Measurements from ENCODE around the gene GPR89B. TPM values are rescaled to one million over a fixed set of nuclear protein-coding genes. Genes with fewer than 3 reads are reported as not detected.
A peak's percentile ranks its signal among the peaks of the same experiment; 100 is the strongest.
"Not testable (repeated sequence)": the region's sequence is repeated elsewhere in the genome, so short reads cannot be mapped to it uniquely, and the experiment has no call there.

GPR89B gene
- polyA plus RNA-seq, 1 experiment: 36.1 TPM

DNA sequence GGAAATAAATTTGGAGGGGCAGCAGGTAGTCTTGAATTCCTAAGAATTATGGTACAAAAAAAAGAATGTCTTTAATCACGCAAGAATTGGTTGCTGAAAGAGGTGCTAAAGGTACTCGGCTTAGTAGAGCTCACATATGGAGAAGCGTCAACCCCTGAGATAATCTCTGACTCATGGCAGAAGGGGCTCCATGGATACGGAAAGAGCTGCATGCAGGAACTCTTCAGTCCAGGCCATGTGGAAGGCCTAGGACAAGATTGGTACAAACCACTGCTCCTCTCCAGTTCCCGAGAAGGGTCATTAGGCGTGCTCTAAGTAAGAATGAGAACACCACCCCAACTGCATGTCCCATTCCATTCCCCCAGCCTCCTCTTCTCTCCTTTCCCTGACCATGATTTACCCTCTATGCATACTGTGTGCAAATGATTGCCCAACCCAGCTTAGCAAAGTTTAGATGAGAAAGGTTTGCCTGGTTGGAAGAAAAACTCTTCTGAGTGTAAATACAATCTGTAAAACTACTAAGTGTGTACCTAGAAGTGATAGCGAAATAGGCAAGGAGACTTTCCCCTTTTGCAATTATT is 14.8 kb upstream of the GPR89B start:
- TF ChIP-seq, protein P1, sequence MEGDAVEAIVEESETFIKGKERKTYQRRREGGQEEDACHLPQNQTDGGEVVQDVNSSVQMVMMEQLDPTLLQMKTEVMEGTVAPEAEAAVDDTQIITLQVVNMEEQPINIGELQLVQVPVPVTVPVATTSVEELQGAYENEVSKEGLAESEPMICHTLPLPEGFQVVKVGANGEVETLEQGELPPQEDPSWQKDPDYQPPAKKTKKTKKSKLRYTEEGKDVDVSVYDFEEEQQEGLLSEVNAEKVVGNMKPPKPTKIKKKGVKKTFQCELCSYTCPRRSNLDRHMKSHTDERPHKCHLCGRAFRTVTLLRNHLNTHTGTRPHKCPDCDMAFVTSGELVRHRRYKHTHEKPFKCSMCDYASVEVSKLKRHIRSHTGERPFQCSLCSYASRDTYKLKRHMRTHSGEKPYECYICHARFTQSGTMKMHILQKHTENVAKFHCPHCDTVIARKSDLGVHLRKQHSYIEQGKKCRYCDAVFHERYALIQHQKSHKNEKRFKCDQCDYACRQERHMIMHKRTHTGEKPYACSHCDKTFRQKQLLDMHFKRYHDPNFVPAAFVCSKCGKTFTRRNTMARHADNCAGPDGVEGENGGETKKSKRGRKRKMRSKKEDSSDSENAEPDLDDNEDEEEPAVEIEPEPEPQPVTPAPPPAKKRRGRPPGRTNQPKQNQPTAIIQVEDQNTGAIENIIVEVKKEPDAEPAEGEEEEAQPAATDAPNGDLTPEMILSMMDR (IDR thresholded peaks at IDR 0.05; ENCODE audit: low read depth, low read length): no peak

DNA sequence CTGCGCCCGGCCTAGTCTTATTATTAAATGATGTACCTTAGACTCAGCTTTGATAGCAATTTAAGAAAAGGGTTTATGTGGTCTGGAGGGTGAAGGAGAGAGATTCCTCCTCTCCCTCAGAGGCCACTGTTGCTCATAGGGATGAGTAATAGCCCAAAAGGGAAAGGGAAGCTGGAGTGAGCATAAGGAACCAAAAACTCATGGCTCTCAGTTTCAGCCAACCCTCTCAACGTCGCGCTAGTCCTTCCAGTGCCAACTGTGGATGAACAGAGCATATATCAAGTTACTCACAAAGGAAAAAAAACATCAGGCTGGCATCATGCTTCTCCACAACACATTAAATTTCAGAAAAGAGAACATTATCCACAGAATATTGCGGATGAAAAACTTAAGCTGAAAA is 8.3 kb upstream of the GPR89B start:
- Histone ChIP-seq H3K4me3 (ENCODE audit: low read depth, low read length) (no peak overlapping the region), H3K27ac (ENCODE audit: low read depth, low read length) (no peak overlapping the region), H3K27me3 (ENCODE audit: control insufficient read depth, insufficient read depth, low read length) (peaks cover 4% of the 10 kb centered on the region), H3K9me3 (ENCODE audit: control insufficient read depth, insufficient read depth, low read length) (no peaks in the 10 kb centered on the region)
- ChIA-PET POLR2A (no interaction called here), CTCF (interaction anchor here (2.3 kb wide), 1 partner anchor 27 kb away, joined by 11 read pairs; no protein-coding TSS in a partner anchor)
- TF ChIP-seq, protein P1 (IDR thresholded peaks at IDR 0.05; ENCODE audit: low read depth, low read length): no peak
- no peak for DNase-seq (ENCODE audit: low read depth, low spot score)

More for the DNA sequence above, 14.8 kb upstream of the GPR89B start:
- no peak overlapping the region for H3K27ac ChIP-seq (ENCODE audit: low read depth, low read length)
- no peaks in the 10 kb centered on the region for H3K9me3 ChIP-seq (ENCODE audit: control insufficient read depth, insufficient read depth, low read length)
- peaks cover 8% of the 10 kb centered on the region for H3K27me3 ChIP-seq (ENCODE audit: control insufficient read depth, insufficient read depth, low read length)
- POLR2A ChIA-PET: no interaction called here
- DNase-seq (ENCODE audit: low read depth, low spot score): no peak
- no peak overlapping the region for H3K4me3 ChIP-seq (ENCODE audit: low read depth, low read length)
- CTCF ChIA-PET: interaction anchor here (2.6 kb wide), 1 partner anchor 21 kb away, joined by 7 read pairs; no protein-coding TSS in a partner anchor

DNA sequence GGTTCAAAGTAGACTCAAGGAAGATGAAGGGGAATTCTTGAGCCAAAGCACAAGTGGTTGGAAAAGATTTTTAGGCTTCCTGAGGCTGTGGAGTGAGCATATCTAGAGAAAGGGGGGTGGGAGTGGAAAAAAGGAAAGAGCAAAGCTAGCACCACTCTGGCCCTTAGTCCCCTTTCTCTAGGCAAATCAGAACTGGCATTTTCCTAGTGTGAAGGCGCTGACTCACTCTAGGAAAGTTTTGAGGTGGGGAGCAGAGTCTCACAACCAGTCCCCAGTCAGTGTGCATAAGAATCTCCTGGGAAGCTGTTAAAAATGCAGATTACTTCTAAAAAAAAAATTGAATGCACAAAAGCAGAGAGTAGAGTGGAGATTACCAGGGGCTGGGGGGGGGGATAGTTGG is 3.4 kb upstream of the GPR89B start:
- Histone ChIP-seq H3K27ac (ENCODE audit: low read depth, low read length) (no peak overlapping the region), H3K27me3 (ENCODE audit: control insufficient read depth, insufficient read depth, low read length) (no peaks in the 10 kb centered on the region), H3K4me3 (ENCODE audit: low read depth, low read length) (no peak overlapping the region), H3K9me3 (ENCODE audit: control insufficient read depth, insufficient read depth, low read length) (no peaks in the 10 kb centered on the region)
- CTCF ChIA-PET: interaction anchor here (2.1 kb wide), 1 partner anchor 32 kb away, joined by 8 read pairs; no protein-coding TSS in a partner anchor
- POLR2A ChIA-PET: no interaction called here
- TF ChIP-seq, protein P1 (IDR thresholded peaks at IDR 0.05; ENCODE audit: low read depth, low read length): no peak
- no peak for DNase-seq (ENCODE audit: low read depth, low spot score)

DNA sequence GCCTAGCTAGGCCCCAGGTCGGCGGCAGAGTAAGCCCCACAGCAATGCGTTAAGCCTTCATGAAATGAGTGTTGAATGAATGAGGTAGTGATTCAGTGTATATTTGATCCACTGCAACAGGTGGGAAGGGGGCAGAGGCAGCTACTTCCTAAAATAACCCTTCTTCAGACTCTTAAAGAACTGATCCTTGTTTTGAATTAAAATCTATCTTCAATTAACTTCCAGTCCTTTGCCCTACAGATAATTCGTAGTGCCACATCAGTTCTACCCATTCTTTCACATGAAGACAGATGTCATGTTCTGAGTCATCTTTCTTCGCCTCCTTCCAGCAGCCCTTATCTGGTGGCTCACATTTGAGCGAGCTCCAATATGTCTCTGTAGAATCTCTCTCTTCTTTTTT is 1.0 kb upstream of the GPR89B start:
- H3K27ac ChIP-seq (ENCODE audit: low read depth, low read length); DNase-seq (ENCODE audit: low read depth, low spot score); POLR2A ChIA-PET; H3K27me3 ChIP-seq (ENCODE audit: control insufficient read depth, insufficient read depth, low read length); H3K9me3 ChIP-seq (ENCODE audit: control insufficient read depth, insufficient read depth, low read length); H3K4me3 ChIP-seq (ENCODE audit: low read depth, low read length); CTCF ChIA-PET: not testable (repeated sequence)

DNA sequence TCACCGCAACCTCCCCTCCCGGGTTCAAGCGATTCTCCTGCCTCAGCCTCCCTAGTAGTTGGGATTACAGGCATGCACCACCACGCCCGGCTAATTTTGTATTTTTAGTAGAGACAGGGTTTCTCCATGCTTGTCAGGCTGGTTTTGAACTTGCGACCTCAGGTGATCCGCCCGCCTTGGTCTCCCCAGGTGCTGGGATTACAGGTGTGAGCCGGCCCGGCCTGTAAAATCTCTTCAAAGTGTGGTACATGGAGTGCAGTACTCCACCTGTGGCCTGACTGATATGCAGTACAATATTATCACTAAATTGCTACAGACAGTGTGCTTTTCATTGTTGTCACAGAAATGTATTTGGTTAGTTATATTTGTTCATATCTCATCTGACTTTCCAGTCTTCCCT is 531 bp upstream of the GPR89B start:
- H3K4me3 ChIP-seq (ENCODE audit: low read depth, low read length); H3K27me3 ChIP-seq (ENCODE audit: control insufficient read depth, insufficient read depth, low read length); POLR2A ChIA-PET; DNase-seq (ENCODE audit: low read depth, low spot score); H3K27ac ChIP-seq (ENCODE audit: low read depth, low read length); CTCF ChIA-PET; H3K9me3 ChIP-seq (ENCODE audit: control insufficient read depth, insufficient read depth, low read length): not testable (repeated sequence)

DNA sequence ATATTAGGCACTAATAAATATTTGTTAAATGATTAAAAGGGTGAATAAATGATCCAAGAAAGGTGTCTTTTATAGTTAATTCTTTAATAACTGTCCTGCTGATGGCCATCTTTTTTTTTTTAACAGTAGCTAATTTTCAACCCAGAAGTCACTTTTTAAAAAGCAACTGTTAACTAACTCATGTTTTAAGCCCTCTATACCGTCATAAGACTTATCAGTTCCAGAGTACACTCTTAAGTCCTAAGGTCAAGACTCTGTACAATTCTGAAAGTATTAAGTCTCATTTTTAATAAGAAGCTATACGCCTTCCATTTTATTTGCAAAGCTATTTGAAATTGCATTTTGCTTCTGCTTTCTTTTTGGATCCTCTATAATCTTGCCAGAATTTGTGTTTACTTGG is 2.9 kb downstream of the GPR89B start:
- H3K9me3 ChIP-seq (ENCODE audit: control insufficient read depth, insufficient read depth, low read length); H3K4me3 ChIP-seq (ENCODE audit: low read depth, low read length); H3K27ac ChIP-seq (ENCODE audit: low read depth, low read length); H3K27me3 ChIP-seq (ENCODE audit: control insufficient read depth, insufficient read depth, low read length); DNase-seq (ENCODE audit: low read depth, low spot score); POLR2A ChIA-PET; CTCF ChIA-PET: not testable (repeated sequence)

DNA sequence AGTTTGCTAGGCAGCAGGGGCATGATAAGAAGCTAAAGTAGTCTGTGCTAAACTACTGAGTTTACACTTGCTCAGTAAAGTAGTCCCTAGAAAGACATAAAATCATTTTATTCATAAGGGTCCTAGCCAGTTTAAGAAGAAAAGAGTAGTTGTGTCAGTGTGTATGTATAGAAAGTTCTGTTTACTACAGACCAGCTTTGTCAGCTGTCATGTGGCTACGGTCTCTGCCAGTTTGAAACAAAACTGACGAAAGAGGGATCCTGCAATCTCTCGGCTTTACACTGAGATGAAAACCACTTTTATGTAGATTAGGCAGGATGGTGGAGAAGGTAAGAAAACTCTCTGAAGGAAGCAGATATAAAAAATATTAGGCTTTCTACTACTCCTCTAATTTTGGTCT is 7.1 kb downstream of the GPR89B start:
- H3K9me3 ChIP-seq (ENCODE audit: control insufficient read depth, insufficient read depth, low read length); H3K4me3 ChIP-seq (ENCODE audit: low read depth, low read length); DNase-seq (ENCODE audit: low read depth, low spot score); H3K27me3 ChIP-seq (ENCODE audit: control insufficient read depth, insufficient read depth, low read length); CTCF ChIA-PET; H3K27ac ChIP-seq (ENCODE audit: low read depth, low read length); POLR2A ChIA-PET: not testable (repeated sequence)

DNA sequence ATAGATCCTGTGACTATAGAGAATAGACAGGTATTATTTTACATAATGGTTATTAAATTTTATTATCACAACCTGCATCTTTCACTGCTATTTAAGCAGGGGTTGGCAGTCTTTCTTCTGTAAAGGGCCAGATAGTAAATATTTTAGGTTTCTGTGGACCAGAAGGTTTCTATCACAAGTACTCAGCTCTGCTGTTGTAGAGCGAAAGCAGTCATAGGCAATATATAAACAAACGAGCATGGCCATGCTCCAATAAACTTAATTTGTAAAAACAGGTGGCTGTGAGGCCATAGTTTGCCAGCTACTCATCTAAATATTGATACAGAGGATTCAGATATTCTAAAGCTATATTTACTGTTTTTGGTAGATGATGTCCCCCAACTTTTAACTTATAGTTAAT is 12.2 kb downstream of the GPR89B start:
- H3K4me3 ChIP-seq (ENCODE audit: low read depth, low read length); CTCF ChIA-PET; H3K27me3 ChIP-seq (ENCODE audit: control insufficient read depth, insufficient read depth, low read length); H3K27ac ChIP-seq (ENCODE audit: low read depth, low read length); POLR2A ChIA-PET; H3K9me3 ChIP-seq (ENCODE audit: control insufficient read depth, insufficient read depth, low read length): not testable (repeated sequence)
- DNase-seq (ENCODE audit: low read depth, low spot score): peak; percentile 20

DNA sequence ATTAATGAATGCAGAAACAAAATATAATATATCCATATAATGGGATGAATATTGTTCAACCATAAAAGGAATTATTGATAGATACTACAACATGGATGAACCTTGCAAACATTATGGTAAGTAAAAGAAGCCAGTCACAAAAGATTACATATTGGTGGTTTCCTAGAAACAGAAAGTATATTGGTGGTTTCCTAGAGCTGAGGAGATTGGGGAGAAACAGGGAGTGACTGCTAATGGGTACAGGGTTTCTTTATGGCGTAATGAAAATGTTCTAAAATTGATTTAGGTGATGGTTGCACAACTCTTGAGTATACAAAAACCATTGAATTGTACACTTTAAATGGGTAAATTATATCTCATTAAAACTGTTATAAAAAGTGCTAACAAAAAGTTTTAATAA is 14.3 kb downstream of the GPR89B start:
- H3K27me3 ChIP-seq (ENCODE audit: control insufficient read depth, insufficient read depth, low read length); POLR2A ChIA-PET; CTCF ChIA-PET: not testable (repeated sequence)

DNA sequence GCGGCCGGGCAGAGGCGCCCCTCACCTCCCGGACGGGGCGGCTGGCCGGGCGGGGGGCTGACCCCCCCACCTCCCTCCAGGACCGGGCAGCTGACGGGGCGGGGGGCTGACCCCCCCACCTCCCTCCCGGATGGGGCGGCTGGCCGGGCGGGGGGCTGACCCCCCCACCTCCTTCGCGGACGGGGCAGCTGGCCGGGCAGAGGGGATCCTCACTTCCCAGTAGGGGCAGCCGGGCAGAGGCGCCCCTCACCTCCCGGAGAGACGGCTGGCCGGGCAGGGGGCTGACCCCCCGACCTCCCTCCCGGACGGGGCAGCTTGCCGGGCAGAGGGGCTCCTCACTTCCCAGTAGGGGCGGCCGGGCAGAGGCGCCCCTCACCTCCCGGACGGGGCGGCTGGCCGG is 21.3 kb downstream of the GPR89B start:
- H3K27ac ChIP-seq (ENCODE audit: low read depth, low read length); CTCF ChIA-PET; H3K27me3 ChIP-seq (ENCODE audit: control insufficient read depth, insufficient read depth, low read length); POLR2A ChIA-PET; H3K4me3 ChIP-seq (ENCODE audit: low read depth, low read length); H3K9me3 ChIP-seq (ENCODE audit: control insufficient read depth, insufficient read depth, low read length); DNase-seq (ENCODE audit: low read depth, low spot score): not testable (repeated sequence)

More for the DNA sequence above, 14.3 kb downstream of the GPR89B start:
- H3K4me3 ChIP-seq (ENCODE audit: low read depth, low read length); DNase-seq (ENCODE audit: low read depth, low spot score); H3K27ac ChIP-seq (ENCODE audit: low read depth, low read length); H3K9me3 ChIP-seq (ENCODE audit: control insufficient read depth, insufficient read depth, low read length): not testable (repeated sequence)

All from AG04450 (cell line).